Activated T-cell treated with anti-CD3 and anti-CD28 coated beads, Interleukin-2, amount 50 U/mL, for 1 hour (primary cell): ENCODE data around the gene WBP1.
"Not testable (repeated sequence)": the region's sequence is repeated elsewhere in the genome, so short reads cannot be mapped to it uniquely, and the experiment has no call there.

Experiments used
- DNase-seq: peaks from one replicate; pipeline ENCODE4 v3.0.0-alpha.2; 2020

Gene WBP1

DNA sequence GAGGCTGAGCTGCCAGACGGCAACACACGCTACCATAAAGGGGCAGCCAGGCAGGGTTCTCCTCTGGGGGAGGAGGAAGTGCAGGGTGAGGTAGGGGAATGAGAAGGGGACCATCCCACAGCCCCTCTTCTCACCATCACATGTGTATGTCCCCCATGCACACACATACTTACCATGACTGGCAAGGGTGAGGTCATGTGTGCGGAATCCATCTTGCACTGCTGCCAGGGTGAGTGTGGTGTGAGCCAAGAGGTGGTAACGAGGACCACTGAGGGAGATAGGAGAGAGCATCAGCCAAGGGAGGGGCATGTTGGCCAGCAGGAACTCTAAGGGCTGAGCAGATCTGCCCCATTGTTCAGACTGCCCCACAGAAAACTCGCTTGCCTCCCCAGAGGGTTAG is 29.6 kb upstream of the WBP1 start:
- DNase-seq, result no peak

DNA sequence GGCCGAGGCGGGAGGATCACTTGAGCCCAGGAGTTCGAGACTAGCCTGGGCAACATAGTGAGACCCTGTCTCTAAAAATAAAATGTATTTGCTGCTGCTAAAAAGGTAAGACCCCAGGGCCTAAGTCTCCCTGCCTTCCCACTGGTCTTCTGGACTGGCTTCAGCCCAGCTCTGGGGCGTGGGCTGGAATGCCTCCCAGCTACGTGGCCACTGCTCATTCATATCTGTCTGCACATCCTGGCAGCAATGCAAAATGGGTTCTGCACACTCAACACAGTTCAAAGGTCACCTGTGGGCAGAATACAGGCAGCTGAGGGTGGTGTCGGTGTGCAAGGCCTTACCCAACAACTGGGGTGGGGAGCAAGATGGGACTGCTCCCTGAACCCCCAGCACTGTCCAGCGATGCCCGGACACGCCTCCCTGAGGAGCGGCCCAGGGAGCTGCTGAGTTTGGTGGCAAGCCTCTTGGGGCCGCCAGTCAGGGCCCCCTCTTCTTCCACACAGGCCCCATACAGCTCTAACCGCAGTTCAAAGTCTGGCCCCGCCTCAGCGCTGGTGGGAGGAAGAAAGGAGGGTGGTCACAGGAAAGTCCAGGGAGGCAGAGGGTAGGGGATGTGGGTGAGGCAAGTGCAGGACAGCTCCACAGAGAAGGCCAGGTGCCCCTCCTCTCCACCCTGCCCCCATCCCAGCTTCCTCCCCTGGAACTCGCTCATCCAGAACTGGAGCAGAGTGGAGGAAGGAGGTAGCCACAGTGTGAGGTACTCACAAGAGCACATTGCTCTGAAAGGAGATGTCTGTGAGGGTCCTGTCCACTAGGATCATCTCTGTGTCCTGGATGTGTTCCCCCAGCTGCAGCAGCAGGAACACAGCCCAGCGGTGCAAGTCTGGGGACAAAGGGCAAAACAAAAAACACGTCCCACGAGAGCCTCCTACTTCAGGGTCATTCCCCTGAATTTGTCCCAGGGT is 28.5 kb upstream of the WBP1 start:
- DNase-seq, result no peak

DNA sequence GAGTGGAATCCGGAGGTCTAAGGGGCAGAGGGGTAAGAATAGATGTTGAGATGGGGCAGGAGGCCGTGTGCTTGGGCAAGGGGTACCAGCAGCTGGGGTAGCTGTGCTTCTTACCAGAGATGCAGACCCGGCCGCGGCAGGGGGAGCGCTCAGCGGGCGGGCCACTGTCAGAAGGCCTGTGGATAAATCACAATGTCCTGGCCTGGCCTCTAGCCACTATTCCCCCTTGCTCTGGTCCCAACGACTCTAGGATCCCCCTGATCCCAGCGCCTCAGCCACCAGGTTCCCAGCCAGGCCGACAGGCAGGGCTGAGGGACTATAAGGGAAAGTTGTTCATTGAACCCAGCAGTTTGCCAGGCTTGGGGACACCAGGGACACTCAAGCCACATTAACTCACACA is 27.7 kb upstream of the WBP1 start:
- no peak for DNase-seq

DNA sequence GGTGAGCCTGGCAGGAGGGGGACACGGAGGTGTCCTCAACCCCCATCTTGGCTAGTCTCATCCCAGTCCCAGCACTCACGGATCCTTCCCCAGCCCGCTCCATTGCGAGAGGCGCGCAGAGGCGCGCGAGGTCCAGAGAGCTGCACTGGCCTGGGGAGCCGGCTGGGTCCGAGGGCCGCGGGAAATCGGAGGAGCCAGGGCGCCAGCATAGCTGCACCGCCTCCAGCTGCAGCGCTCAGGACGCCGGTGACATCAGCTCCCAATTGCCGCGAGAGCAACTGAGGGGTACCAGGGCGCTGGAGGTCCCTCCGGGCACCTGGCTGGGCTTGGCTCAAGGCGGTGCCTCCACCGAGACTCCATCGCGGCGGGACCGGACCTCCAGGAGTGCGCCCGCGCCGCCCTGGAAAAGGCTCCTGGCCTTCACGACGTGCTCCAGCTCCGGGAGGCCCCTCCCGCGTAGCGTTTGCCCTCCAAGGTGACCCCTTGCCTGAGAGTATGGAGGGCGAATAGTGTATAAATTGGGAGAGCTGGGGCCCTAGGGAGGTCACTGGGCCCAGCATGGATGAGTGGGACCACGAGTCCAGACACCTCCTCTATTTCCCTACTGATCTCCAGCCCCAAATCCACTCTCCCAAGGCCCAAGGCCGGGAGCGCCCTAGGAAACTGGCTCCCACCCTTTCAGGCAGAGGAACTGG is 22.0 kb upstream of the WBP1 start:
- DNase-seq, result no peak

DNA sequence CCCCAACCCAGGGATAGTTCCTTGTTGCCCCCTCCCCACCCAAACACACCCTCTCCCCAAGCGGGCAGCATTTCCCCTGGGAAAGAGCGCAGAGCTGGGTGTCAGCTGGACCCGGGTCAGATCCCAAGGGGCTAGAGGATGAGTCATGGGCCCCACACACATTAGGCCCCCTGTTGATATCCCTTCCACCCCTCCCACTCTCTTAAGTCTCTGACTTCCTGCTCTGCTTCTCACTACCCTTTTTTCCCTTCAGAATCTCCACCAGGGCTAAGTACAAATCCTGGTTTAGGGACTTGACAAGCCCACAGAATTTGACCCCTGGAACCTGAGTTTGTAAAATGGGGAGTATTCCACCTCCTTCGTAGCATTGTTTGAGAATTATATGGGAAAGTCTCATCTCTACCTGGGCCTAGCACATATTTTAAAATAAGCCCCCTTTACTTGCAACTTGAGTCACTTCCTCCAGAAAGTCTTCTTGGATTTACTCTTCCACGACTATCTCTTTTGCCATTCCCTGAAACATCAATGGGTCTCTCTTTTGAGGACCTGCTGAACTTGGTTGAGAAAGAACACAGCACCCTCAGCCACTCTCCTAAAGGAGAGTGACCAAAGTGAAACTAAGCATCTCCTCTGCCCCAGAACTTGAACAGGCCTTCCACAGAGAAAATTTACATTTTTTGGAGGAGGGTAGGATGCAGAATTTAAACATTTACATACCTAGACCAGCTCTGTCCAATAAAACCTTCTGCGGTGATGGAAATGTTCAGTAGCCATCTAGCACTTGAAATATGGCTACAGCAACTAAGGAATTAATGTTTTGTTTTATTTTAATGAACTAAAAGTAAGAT is 21.2 kb upstream of the WBP1 start:
- DNase-seq, result no peak

DNA sequence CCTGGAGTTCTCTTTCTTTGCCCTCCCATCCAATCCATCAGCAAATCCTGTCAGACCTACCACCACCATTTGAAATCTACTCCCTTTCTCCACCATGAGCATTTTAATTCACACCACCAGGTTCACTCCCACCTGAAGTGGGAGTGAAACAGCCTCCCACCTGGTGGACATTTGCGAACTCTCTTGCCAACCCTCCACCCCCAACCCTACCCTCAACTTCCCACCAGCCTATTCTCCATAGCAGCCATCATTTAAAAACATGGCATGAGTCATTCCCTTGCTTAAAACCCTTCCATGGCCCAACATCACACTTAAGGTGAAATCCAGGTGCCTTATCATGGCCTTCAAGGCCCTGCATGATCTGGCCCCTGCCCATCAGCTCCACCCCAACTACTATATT is 20.0 kb upstream of the WBP1 start:
- DNase-seq, result no peak

DNA sequence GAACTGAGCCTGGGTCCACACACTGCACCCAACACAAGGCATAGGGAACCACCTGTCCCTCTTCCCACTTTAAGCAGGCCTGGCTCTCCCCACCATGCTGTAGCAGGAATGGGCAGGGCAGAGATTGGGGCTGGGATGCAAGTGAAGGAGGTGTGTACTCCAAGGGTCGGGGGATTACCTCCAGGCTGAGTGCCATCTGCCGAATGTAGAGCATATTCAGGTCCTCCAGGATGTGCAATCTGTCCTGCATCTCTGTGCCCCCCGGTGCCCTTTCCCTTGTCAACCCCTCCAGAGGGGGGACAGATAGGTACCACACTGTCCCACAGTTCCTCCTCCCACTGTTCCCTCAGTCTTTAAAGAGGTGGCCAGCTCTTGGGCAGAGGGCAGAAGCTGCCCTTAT is 18.9 kb upstream of the WBP1 start:
- no peak for DNase-seq

DNA sequence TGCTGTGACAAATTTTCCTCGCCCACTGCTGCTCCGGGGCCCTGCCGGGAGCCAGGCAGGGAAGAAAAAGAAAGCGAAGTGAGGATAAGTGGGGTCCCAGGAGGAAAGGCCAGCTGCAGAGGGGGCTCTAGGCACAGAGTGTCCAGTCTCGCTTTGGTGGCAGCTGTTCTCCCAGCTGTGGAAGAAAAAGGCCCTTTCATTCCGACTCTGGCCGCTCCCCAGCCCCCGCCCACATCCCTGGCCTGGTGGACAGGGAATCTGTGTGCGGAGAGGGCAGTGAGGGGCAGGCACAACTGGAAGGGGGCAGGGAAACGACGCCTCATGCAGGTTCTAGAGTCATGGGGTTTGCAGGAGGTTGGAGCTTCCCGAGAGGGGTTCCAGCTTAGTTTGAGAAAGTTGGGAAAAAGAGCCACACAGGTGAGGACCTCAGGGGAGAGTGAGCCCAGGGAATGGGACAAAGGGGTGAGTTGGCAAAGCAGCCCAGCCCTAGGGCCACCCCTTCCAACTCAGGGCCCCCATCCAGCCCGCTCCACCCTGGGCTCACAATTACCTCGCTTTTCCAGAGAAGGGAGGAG is 18.3 kb upstream of the WBP1 start:
- no peak for DNase-seq

DNA sequence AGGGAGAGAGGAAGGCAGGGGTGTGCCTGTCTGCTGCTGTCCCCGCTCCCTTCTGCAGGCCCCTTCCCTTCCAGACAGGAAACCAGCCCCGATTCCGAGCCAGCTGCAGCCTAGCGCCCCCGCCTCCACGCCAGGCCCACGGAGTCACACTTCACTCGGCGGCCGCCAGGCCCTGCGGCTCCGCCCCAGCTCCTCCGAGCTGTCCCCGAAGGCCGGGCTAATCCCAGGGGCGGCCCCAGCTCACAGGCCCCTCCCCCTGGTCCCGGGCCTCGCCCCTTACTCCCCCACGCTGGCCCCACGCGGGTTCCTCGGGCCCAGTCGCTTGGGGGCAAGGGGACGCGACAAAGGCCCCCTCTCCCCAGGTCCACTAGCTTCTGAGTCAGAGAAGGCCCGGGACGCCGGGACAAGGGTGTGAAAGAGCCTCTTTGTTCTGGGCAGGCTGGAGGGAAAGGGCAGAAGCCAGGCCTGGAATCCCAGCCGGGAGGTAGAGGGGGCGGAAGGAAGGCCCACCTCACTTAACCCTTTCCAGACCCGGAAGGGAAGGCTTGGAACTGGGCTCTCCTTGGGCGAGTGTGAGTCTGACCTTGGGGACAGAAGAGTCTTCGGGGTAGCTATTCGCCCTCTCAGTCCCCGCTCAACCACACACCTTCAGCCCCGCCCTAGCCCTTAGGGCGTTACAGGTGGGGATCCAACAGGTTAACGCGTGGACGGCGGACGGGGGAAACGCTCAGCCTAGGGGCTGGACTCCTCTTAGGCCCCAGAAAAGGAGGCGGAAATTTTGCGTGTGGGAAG is 17.7 kb upstream of the WBP1 start:
- peak; percentile 47 for DNase-seq

DNA sequence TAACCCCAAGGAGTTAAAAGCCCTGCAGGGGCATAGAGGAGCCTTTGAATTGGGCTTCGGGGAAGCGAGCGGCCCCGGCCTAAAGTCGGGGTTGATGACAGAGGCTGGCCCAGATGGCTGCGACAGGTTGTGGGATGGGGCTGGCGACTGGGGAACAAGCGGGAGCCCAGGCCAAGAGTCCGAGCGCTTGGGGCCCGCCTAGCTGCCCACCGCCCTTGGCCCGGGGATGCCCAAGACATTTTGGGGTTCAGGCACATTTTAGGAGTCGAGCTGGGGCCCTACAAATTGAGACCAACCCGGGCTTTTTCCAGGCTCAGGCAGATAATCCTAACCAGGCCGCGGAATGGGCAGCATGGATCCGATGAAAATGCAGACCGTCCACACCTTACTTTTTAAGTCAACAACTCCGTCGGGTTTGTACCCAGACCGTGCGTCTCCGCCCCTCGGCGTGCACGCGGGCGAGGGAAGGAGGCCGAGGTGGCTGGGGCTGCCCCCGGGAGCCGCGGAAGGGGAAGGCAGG is 17.0 kb upstream of the WBP1 start:
- DNase-seq, result no peak

DNA sequence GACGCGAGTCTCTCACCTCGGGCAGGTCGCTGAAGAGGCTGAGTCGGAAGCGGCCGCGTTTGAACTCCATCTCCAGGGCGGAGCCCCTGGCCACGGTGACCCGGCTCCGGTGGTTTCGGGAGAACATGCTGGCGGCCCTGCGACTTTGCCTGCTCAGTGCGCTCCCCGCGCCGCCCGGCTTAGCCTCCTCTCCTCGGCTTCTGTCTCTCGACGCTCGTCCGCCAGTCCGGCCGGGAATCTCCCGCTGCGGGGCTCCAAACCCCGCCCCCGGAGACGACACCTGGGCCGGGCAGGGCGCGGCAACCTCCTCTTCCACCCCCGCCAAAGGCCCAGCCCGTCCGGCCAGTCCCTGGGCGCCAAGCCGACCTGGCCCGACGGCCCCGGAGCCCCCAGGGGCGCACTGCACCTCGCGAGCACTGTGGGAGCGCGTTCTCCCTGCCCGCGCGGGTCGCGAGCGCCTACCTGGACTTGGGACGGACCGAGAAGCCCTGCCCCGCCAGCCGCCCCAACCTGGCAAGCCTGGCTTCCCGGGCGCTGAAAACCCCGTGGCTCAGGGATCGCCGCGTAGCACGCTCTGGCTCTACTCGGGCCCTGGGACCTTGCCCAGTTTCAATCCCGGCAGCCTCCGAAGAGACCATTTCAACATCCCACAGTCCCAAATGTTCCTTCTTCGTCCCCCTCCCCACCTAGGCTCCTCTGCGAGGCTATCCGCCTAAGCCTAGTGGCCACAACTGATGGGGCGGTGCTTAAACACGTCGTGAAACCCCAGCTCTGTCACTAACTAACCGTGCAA is 16.4 kb upstream of the WBP1 start, which contains the start of gene RTKN:
Gene RTKN (minus strand): TSS at position 248 of the 793 bp plus-strand sequence. CDS start 121 bp downstream, at position 127.
- DNase-seq, result peak; percentile 49

DNA sequence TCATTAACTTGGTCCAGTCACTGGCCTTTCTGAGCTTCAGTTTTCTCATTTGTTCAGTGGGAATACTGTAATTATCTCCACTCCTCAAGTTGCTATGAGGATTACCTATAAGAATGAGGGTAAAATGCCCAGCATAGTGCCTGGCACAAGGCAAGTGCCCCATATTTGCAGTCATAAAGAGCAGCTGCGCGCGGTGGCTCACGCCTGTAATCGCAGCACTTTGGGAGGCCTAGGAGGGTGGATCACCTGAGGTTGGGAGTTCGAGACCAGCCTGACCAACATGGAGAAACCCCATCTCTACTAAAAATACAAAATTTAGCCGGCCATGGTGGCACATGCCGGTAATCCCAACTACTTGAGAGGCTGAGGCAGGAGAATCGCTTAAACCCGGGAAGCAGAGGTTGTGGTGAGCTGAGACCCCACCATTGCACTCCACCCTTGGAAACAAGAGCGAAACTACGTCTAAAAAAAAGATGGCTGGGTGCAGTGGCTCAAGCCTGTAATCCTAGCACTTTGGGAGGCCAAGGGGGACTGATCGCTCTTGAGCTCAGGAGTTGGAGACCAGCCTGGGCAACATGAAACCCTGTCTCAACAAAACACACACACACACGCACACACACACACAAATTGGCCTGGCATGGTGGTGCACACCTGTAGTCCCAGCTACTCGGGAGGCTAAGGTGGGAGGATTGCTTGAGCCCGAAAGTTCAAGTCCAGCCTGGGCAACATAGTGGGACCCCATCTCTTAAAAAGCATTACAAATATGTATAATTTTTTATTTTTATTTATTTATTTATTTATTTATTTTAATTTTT is 15.5 kb upstream of the WBP1 start:
- not testable (repeated sequence) for DNase-seq

DNA sequence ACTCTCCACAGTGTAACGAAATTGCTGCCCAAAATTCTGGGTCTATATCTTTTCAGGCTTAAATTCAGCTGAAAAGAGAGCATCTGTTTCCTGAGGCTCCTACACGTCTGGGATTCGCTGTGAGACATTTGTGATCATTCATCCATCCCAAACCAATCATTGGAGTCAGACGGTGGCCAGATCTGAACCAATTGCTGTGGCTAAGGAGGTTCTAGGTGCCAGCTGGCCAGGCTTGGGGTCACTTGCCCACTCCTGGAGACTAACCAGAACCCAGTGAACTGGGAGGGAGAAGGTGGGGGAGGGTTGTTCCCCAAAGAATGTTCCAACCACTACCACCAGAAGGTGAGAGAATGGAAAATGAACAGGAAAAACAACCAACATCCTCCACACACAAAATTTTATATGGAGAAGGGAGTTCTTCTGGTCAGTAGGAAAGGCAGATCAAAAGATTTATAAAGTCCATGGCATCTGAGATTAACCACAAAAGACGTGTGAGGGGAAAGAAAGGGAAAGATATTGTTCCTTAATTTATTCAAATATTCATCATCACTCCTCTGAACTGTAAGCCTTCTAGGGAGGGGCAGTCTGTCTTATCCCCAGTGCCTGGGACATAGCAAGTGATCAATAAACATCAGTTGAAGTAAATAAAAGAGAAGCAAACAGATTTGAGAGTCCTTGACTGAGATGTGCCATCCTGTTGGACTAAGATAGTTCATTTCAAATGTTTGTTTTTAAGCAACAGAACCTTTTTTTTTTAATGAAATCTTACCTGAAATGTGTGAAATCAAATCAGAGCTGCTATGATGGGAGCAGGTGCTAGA is 13.5 kb upstream of the WBP1 start:
- no peak for DNase-seq

DNA sequence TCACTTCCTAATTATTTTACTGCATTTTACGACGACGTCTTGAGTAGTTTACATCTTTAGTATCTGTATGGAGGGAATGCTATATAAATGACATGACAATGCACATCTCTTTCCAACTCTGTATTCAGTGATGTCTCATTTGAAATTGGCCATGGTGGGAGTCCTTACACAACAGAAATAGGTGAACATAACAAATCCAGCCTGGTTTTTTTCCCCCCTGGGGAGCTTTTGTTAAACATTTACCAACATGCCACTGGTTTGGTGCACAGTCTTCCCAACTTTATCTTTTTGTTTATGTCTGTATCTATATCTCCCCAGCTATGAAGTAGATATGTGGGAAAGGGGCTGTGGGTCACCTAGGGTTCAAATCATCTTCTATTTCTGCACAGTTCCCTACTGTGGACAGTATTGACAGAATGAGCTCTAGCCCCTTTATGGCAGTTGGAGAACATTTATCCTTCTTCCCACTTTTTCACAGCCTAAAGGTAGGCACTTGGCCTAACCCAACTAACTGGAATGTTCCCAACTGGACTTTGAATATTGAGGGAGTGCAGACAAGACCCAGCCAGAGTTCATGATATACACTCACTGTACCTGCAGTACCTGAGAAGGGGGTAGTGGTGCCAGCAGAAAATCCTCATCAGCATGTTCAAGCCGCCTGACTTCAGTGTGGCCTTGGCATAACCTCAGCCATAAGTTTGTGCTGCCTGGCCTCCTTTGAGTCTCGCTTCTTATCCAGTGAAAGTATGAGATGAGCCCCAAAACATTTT is 10.8 kb upstream of the WBP1 start:
- DNase-seq, result no peak

DNA sequence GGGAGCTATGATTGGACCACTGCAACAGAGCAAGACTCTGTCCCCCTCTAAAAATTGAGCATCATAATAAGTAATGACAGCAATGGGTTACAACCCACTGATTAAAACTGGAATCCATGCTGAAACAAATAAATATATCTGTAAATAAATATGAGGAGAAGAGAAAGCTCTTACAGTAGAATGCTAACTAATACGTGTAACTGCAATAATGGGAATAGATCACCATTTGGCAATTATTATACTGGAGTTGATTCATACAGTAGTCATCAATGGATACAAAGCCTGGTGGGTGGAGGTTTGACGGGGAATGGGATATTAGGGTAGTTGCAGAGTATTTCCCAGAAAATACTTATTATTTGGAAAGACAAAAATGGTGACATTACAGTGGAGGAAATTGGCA is 9.5 kb upstream of the WBP1 start:
- no peak for DNase-seq

DNA sequence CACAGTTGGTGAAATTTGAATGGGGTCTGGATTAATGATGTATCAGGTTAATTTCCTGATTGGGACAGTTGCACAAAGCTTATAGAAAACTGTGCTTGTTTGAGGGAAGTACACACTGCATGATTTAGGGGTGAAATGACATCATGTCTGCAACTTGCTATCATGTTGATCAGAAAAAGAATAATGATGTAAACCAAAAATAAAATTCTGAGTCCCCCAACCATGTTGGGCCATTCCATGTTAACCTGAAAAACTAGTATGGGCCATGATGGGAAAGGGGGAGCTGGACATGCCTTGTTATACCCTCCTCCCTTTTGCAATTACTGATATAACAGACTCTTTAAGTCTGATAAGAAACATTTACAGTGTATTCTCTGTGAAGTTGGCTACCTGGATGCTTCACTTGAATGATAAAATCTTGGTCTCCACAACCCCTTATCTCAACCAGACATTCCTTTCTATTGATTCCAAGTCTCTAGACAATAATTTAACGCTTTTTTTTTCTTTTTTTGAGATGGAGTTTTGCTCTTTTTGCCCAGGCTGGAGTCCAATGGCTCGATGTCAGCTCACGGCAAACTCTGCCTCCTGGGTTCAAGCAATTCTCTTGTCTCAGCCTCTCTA is 7.6 kb upstream of the WBP1 start:
- no peak for DNase-seq

DNA sequence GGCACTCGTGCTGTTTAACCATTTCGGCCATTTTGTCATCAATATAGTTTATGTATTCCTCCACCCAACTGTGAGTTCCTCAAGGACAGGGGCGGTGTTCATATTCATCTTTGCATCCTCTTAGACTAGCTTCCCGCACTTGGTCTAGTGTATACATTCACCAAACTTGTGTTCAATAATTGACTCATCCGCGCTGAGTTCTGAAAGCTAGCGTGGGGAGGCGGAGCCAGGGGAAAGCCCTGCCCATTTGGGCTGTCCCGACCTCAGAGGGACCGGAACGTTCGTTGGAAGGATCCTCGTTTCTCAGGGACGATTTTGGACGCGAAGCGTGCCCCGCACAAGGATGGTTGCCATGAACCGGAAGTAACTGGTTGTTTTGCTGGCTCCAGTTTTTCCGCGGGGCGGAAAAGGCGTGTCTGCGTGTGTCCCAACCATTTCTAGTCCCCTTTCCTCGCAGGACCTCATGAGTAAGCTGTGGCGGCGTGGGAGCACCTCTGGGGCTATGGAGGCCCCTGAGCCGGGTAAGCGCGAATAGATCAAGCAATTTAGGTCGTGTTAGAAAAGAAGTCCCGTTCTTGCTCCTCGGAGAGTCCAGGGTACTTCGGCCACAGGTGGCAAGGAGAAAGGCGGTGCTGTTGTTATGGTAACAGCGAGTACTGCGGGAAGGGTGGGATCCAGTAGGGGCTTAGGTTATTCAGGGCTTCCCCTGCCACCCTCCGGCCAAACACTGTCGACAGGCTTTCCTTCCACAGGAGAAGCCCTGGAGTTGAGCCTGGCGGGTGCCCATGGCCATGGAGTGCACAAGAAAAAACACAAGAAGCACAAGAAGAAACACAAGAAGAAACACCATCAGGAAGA is 3.4 kb upstream of the WBP1 start, which contains the start of gene INO80B:
Gene INO80B (plus strand): TSS at position 434 of the 858 bp plus-strand sequence. CDS start 30 bp downstream, at position 464.
- peak; percentile 99 for DNase-seq
